Duodenal mucosa (tissue), 2 donors: ENCODE measurements around the gene NDUFA13.

Experiments
- H3K27ac ChIP-seq: one replicate; pipeline ENCODE4 v1.7.0; 2013; ENCODE audit warnings: low read depth, low read length
- H3K27me3 ChIP-seq, 2 donors: one replicate each; pipeline ENCODE4 v1.7.0; 2013; ENCODE audit warnings: low read length in 2 of 2, control low read depth in 1 of 2; ENCODE audit not compliant: insufficient read depth in 2 of 2, control insufficient read depth in 1 of 2
- H3K36me3 ChIP-seq, 2 donors: one replicate each; pipeline ENCODE4 v1.7.0; 2013; ENCODE audit warnings: low read length in 2 of 2, control low read depth in 1 of 2; ENCODE audit not compliant: insufficient read depth in 2 of 2, control insufficient read depth in 1 of 2
- H3K4me1 ChIP-seq, 2 donors: one replicate each; pipeline ENCODE4 v1.7.0; 2013; ENCODE audit warnings: low read length in 2 of 2, control low read depth in 1 of 2; ENCODE audit not compliant: insufficient read depth in 2 of 2, control insufficient read depth in 1 of 2
- H3K4me3 ChIP-seq, 2 donors: one replicate each; pipeline ENCODE4 v1.7.0; 2013; ENCODE audit warnings: low read length in 2 of 2, low read depth in 1 of 2
- H3K9ac ChIP-seq, 2 donors: one replicate each; pipeline ENCODE4 v1.7.0; 2013; ENCODE audit warnings: low read length in 2 of 2, low read depth in 1 of 2
- H3K9me3 ChIP-seq, 2 donors: one replicate each; pipeline ENCODE4 v1.7.0; 2013; ENCODE audit warnings: low read length in 2 of 2, control low read depth in 1 of 2; ENCODE audit not compliant: control insufficient read depth in 1 of 2

Gene NDUFA13

DNA sequence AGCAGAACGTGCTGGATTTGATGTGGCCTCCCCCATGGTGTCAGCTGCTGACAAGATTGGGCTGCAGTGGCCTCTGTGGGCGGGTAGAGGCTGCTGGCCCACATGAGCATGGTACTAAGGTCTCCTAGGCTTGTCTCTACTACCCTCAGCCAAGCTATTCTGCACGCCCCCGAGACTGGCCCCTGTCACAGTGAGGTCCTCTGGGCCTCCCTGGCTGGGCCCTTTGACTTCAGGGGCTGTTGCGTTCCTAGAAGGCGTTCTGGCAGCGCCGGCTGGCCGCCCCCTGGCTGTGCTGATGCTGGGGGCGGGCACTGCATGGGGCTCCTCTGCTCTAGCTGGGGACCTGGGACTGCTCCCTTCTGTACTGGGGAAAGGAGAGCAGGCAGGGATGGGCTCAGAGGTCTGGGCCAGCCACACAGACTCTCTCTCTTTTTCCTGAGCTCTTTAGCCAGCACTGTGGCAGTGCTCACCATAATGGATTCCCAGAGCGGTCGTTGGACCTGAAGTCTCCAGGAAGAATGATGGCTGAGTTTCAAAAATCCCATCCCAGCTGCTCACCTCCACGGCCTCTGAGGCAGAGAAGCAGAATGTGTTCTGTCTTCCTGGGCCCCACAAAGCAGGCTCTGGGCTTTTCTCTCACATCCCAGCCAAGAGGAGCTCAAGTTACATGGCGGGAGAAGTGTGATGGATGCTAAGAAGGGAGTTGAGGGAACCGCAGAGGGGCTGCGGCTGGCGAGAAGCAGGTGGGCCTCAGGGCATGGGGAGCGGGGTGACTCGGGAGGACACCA is 33.0 kb upstream of the NDUFA13 start:
- H3K9ac ChIP-seq: no peak overlapping the region
- peaks cover 3 to 45% of the 10 kb centered on the region in 2 donors for H3K36me3 ChIP-seq
- no peaks in the 10 kb centered on the region for H3K27me3 ChIP-seq
- peaks cover 9 to 13% of the 10 kb centered on the region in 2 donors for H3K4me1 ChIP-seq
- no peak overlapping the region for H3K27ac ChIP-seq
- no peak overlapping the region for H3K4me3 ChIP-seq
- H3K9me3 ChIP-seq: no peaks in the 10 kb centered on the region

DNA sequence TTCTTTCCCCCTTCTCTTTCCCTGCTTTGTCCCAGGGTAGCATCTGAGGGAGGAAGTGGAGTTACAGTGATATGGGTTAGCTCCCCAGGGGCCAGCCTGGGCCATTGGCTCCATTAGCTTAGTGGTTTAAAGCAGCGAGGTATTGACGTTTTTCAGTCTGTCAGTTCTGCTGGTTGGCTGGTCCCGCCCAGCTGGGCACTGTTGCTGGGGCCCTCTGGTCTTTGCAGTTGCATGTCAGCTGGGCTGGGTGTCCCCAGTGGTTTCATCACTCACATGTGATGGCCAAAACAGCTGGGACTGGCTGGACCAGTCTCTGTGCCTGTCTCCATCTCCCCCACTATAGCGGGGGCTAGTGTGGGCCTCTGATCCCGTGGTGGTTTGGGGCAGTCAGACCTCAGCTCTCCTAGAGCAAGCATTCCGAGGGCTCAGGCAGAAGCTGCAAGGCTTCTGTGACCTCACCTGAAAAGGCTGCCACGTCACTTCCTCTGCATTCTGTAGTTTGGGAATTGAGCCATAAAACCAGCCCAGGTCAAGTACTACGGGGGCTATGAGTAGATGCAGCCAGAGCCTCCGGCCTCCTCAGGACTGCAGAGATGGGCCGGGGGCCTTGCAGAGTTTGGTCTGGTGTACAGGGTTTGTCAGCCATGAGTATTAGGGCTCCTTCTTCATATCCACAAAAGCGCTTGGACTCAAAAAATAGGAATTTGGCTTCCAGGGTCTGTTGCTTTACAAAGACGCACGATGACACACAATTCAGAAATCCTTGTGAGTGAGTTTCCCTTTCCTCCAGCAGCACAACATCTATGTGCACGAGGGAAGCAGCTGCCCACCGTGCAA is 30.6 kb upstream of the NDUFA13 start:
- no peak overlapping the region for H3K9ac ChIP-seq
- no peaks in the 10 kb centered on the region for H3K9me3 ChIP-seq
- H3K36me3 ChIP-seq: peaks cover 2 to 41% of the 10 kb centered on the region in 2 donors
- H3K4me1 ChIP-seq: peaks cover 33 to 36% of the 10 kb centered on the region in 2 donors
- no peaks in the 10 kb centered on the region for H3K27me3 ChIP-seq
- H3K27ac ChIP-seq: no peak overlapping the region
- H3K4me3 ChIP-seq: no peak overlapping the region

DNA sequence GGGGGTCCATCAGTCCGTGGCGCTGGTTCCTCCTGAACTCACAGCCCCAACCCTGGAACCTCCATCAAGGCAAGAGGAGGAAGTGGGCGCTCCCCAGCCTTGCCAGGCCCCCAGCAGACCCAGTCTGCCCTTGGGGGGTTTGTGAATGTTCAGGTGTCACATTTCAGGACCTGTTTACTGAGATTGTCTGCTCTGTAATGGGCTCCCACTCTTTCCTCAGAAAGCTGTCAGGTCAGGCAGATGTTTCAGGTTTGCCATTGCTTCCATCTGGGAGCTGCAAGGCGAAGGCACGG is 30.1 kb upstream of the NDUFA13 start:
- peaks cover 33 to 36% of the 10 kb centered on the region in 2 donors for H3K4me1 ChIP-seq
- H3K4me3 ChIP-seq: no peak overlapping the region
- H3K36me3 ChIP-seq: peaks cover 2 to 39% of the 10 kb centered on the region in 2 donors
- H3K9me3 ChIP-seq: no peaks in the 10 kb centered on the region
- no peaks in the 10 kb centered on the region for H3K27me3 ChIP-seq
- no peak overlapping the region for H3K27ac ChIP-seq
- H3K9ac ChIP-seq: no peak overlapping the region

DNA sequence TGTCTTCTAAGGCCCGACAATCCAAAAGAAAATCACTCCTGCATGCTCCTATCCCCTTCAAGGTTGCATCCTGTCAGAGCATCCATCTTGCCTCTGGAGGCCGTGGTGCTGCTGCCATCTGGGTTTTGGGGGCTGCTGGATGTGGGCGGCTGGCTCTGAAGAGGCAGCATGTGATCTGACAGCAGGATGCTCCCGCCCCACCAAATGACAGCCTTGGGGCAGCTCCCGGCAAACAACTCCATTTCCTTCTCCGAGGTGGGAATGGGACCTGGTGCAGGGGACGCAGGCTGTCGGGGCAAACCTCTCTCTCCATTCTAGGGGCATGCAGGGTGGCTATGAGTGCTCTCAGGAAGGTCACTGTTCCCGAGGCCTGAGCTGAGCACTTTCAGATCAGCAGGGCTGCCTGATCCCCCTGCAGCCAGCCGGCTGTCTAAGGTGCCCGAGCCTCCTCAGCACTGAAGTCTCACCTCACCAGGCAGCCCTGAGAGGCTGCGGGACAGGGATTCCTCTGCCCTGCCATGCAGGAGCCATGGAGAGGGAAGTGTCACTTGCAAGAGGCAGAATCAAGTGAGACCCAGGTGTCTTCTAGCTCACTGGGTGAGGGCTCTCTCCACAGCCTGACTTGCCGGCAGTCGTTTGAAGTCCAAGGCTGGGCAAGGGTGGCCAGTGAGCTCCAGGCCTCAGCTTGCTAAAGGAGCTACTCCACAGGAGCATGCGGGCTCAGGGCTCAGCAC is 29.5 kb upstream of the NDUFA13 start:
- Histone ChIP-seq H3K27me3 (no peaks in the 10 kb centered on the region), H3K9me3 (no peaks in the 10 kb centered on the region), H3K27ac (no peak overlapping the region), H3K4me1 (peaks cover 33 to 36% of the 10 kb centered on the region in 2 donors), H3K36me3 (peaks cover 4 to 42% of the 10 kb centered on the region in 2 donors), H3K4me3 (no peak overlapping the region), H3K9ac (no peak overlapping the region)

DNA sequence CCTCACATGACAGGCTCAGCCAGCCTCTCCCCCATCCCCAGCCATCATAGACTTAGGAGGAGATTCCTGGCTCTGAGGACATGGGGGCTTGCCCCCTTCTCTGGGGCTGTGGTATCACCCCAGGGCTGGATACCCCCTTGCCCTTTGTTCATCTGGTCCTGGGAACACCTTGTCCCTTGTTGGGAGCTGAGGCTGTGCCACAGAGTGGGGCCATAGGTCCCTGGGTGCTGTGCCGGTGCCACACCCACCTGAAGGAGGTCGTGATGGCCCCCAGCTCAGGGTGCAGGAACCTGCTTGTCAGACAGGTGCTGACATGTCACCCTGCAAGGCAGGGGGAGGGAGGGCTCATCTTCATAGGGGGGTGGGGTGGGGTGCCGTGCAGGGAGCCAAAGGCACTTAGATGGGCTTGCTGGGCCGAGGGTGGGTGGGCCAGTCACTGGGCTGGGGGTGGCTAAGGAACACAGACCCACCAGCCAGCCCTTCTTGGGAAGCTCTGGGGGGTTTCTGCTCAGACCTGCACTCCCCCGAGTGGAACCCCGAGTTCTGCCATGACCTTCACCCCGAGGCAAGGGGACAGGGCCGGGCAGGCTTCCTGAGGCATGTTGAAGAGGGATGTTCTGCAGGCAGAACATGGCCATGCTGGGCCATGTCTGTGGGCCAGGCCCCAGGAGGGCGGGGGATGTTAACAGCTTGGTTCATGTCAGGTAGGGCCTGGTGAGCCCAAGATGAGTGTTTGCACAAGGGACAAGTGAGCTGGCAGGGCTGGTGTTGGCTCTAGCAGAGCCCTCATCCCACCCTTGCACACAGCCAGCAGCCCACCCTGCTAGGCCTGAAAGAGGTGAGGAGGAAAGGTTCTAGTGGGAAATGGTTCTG is 28.7 kb upstream of the NDUFA13 start:
- H3K4me1 ChIP-seq: peaks cover 33 to 36% of the 10 kb centered on the region in 2 donors
- no peak overlapping the region for H3K9ac ChIP-seq
- no peak overlapping the region for H3K27ac ChIP-seq

DNA sequence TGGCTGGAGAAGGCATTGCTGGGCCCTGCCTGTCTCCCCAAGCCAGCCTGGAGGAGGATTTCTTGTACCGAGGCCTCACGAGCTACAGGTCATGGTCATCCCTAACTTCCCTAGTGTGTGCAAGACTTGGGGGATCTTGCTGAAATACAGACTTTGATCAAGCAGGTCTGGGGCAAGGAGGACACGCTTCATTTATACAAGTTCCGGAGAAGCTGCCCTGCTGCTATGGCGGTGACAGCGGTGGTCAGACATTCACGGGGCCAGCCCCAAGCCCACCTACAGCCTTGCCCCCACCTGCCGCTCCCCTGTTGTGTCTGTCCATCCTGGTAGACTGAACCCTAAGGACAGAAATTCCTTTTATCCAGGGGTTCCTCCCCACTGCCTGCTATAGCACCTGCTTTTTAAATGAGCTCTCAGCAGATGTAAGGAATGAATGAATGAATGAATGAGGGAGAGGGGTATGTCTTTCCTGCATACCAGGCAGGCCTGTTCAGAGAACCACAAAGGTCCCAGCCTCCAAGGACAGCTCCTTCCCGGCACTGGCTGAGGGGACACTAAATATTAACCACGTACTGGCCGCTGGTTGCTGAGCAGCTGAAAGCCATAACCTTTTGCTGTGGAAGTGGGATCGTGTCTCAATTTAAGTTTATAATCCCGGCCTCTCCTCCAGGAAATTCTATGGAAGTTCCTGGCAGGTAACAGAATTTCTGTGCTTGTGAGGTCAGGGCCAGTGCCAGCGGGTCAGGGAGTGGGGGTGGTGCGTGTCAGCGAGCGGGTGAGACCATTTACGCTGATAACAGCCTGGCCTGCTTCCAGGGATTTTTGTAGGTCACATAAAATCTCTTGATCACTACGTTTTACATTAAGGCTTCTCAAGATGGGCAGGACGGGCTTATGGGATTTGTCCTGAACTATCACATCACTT is 27.8 kb upstream of the NDUFA13 start:
- H3K4me1 ChIP-seq: peaks cover 33 to 36% of the 10 kb centered on the region in 2 donors
- H3K27me3 ChIP-seq: no peaks in the 10 kb centered on the region
- H3K9me3 ChIP-seq: no peaks in the 10 kb centered on the region
- H3K9ac ChIP-seq: peak overlapping the region in 1 of 2 donors; percentile 24
- H3K36me3 ChIP-seq: peaks cover 15 to 45% of the 10 kb centered on the region in 2 donors
- H3K4me3 ChIP-seq: peak overlapping the region in 1 of 2 donors; percentile 48
- no peak overlapping the region for H3K27ac ChIP-seq

More for the DNA sequence above, 28.7 kb upstream of the NDUFA13 start:
- Histone ChIP-seq H3K4me3 (no peak overlapping the region), H3K27me3 (no peaks in the 10 kb centered on the region), H3K9me3 (no peaks in the 10 kb centered on the region), H3K36me3 (peaks cover 10 to 45% of the 10 kb centered on the region in 2 donors)

DNA sequence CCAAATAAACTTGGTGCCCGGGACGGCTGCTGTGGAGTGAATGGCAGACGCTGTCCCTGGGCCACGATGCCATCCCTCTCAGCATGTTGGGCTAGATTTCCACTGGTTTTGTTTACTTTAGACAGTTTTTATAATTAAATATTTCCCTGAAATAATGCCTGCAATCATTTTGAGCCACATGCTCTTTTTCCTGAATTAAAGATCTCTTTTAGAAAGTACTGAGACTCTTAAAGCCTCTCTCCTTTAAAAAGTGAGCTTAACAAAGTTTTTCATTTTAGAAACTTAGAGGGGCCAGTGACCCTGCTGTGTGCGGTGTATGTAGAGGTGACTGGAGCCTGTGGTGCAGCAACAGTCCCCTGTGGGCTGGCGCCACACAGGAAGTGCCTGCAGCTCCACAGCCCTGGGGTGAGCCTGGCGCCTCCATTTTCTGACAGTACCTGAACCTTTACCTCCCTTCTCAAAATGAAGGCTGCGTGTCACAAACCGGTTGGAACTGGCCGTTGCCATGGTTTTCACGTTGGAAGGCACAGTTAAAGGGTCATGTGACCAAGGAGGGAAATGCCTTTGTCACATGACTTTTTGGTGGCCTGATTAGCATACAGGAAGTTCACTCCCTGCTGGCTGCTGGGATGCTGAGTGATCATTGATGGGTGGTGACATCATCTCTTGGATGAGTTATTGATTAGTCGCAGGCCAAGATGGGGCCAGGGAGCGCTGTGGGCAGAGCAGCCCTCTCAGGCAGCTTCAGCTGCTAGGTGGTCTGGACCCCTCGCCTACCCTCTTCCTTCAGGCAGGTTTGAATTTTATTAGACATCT is 26.9 kb upstream of the NDUFA13 start:
- Histone ChIP-seq H3K36me3 (peaks cover 17 to 46% of the 10 kb centered on the region in 2 donors), H3K27me3 (no peaks in the 10 kb centered on the region), H3K27ac (peak overlapping the region; percentile 59), H3K9me3 (no peaks in the 10 kb centered on the region), H3K4me1 (peaks cover 33 to 36% of the 10 kb centered on the region in 2 donors), H3K9ac (peak overlapping the region; percentile 11 to 24), H3K4me3 (peak overlapping the region; percentile 39 to 48)

DNA sequence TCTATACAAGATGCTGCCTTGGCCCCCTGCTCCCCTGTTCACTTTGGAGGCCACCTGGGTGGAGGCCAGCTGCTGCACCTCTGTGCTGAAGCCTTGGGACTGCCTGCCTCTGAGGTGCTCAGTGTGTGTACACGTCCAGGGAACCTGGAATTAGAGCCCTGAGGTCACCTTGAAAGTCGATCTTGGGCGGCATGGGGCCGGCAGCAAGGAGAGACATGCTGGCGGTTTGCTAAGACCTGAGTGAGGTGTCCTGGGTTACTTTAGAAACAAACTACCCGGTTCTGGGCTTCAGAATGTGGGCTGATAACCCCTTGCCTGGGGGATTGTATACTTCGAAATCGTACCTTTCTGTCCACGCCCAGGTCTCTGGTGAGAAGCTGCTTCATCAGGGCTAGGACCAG is 26.2 kb upstream of the NDUFA13 start:
- H3K36me3 ChIP-seq: peaks cover 24 to 51% of the 10 kb centered on the region in 2 donors
- peaks cover 33 to 36% of the 10 kb centered on the region in 2 donors for H3K4me1 ChIP-seq
- peak overlapping the region; percentile 59 for H3K27ac ChIP-seq
- H3K9me3 ChIP-seq: no peaks in the 10 kb centered on the region
- peak overlapping the region in 1 of 2 donors; percentile 24 for H3K9ac ChIP-seq
- peak overlapping the region; percentile 39 to 48 for H3K4me3 ChIP-seq
- H3K27me3 ChIP-seq: no peaks in the 10 kb centered on the region
